ENCODE measurements around the gene NOTO. TPM values are rescaled to one million over a fixed set of nuclear protein-coding genes. Genes with fewer than 3 reads are reported as not detected.

Gene NOTO
- total and polyA plus RNA-seq, 10 of the 15 experiments (the other 5 are each of a cell fraction or from before 2014, with no cell fraction given), result not detected

DNA sequence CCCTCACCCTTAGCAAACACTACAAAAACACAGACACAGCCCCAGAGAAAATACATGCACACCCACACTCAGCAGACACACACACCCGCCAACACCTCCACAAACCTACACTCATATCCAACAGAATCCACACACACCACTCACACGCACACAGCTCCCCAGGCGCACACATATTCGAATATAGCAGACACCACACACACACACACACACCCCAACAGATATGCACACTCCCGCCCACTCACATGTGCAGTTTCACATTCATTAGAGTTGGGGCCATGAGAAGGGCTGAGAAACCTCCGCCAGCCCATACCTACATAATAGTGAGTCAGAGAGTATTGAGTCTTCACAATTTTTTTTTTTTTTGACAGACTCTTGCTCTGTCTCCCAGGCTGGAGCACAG, 29.4 kb upstream of the NOTO start (continued):
- TF ChIP-seq, protein P1, sequence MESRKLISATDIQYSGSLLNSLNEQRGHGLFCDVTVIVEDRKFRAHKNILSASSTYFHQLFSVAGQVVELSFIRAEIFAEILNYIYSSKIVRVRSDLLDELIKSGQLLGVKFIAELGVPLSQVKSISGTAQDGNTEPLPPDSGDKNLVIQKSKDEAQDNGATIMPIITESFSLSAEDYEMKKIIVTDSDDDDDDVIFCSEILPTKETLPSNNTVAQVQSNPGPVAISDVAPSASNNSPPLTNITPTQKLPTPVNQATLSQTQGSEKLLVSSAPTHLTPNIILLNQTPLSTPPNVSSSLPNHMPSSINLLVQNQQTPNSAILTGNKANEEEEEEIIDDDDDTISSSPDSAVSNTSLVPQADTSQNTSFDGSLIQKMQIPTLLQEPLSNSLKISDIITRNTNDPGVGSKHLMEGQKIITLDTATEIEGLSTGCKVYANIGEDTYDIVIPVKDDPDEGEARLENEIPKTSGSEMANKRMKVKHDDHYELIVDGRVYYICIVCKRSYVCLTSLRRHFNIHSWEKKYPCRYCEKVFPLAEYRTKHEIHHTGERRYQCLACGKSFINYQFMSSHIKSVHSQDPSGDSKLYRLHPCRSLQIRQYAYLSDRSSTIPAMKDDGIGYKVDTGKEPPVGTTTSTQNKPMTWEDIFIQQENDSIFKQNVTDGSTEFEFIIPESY (IDR thresholded peaks at IDR 0.05), result peak; percentile 64; the same call in 1 of the 2 replicates
- TF ChIP-seq SMC3 (IDR thresholded peaks at IDR 0.05; ENCODE audit: borderline replicate concordance, low read length), result no peak
- peak; percentile 58; the same call in 1 of the 3 replicates for TF ChIP-seq POU2F2 (IDR thresholded peaks at IDR 0.05; ENCODE audit: borderline replicate concordance, low read depth, low read length)
- no peak for TF ChIP-seq MYC (IDR thresholded peaks at IDR 0.05; ENCODE audit: insufficient read depth, insufficient read length, insufficient replicate concordance, low read length, severe bottlenecking)
- TF ChIP-seq SREBF2 (IDR thresholded peaks at IDR 0.05; ENCODE audit: low read length), result no peak
- peak in 1 of 2 experiments; percentile 85; a peak in 2 of 3 replicates for TF ChIP-seq EGR1 (IDR thresholded peaks at IDR 0.05; ENCODE audit: borderline replicate concordance in 1 of 2, low read depth in 2 of 2, low read length in 2 of 2)
- TF ChIP-seq BHLHE40 (IDR thresholded peaks at IDR 0.05; ENCODE audit: borderline replicate concordance in 1 of 2, low read depth in 2 of 2, low read length in 1 of 2), result peak; percentile 59 to 72; a peak in 2 of 4 replicates
- TF ChIP-seq, protein P2, sequence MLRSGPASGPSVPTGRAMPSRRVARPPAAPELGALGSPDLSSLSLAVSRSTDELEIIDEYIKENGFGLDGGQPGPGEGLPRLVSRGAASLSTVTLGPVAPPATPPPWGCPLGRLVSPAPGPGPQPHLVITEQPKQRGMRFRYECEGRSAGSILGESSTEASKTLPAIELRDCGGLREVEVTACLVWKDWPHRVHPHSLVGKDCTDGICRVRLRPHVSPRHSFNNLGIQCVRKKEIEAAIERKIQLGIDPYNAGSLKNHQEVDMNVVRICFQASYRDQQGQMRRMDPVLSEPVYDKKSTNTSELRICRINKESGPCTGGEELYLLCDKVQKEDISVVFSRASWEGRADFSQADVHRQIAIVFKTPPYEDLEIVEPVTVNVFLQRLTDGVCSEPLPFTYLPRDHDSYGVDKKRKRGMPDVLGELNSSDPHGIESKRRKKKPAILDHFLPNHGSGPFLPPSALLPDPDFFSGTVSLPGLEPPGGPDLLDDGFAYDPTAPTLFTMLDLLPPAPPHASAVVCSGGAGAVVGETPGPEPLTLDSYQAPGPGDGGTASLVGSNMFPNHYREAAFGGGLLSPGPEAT (IDR thresholded peaks at IDR 0.05; ENCODE audit: low read depth), result 0 out of 2 replicates have a peak, but pooled peaks have one; percentile 18
- no peak for TF ChIP-seq ESRRA (IDR thresholded peaks at IDR 0.05; ENCODE audit: low read length)
- TF ChIP-seq EP300 (IDR thresholded peaks at IDR 0.05; ENCODE audit: borderline replicate concordance in 1 of 2, control insufficient read depth in 1 of 2, low read depth in 2 of 2, low read length in 2 of 2), result no peak
- TF ChIP-seq NBN (IDR thresholded peaks at IDR 0.05), result peak; percentile 57; the same call in 1 of the 2 replicates

Data from GM12878 (cell line).